ENCODE measurements around the gene KAT7.

The KAT7 gene

GRCh38 chr17:49882434-49882833 is 94.0 kb downstream of the KAT7 start:
- no peak for TF ChIP-seq CTCF (IDR thresholded peaks at IDR 0.05; ENCODE audit: low read depth, low read length, missing control alignments)
- H3K4me3 ChIP-seq (replicated peaks; ENCODE audit: low read depth, low read length): no peak overlapping the region
- DNase-seq (ENCODE audit: extremely low read depth, low read depth): no peak
